NCI-H1436 (cell line): ENCODE results near the gene HCN4.
"Not testable (repeated sequence)": the region's sequence is repeated elsewhere in the genome, so short reads cannot be mapped to it uniquely, and the experiment has no call there.

ENCODE experiments used
- DNase-seq: peaks from one replicate; lab custom pipeline; 2025; lab: John Stamatoyannopoulos, UW

HCN4 gene

DNA sequence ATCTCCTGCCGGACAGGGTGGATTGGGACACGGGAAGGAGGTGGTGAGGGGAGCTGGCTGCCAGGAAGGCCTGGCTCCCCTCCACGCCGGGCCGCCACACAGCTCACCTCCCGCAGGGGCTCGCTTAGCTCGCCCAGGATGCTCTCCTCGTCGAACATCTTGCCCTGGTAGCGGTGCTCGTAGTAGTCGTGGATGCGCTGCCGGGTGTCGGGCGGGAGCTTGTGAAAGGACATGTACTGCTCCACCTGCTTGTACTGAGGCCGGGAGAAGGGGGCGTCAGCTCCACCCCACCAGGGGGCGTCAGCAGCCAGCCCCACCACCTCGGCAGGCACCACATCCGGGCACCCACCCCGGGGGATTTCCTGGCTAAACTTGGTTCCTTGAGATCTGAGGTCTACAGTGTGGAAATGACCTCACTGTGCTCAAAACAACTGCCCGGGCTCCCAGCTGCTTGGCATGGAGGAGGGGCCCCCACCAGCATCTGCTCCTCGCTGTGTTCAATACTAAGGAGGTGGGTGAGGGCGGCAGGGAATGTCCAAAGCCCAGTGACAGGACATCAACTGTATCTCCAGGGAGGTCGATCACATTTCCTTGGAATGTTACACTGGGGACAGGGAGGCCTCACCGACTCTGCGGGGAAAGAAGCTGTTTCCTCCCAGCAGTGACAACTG is 43.4 kb downstream of the HCN4 start:
- DNase-seq, result no peak

DNA sequence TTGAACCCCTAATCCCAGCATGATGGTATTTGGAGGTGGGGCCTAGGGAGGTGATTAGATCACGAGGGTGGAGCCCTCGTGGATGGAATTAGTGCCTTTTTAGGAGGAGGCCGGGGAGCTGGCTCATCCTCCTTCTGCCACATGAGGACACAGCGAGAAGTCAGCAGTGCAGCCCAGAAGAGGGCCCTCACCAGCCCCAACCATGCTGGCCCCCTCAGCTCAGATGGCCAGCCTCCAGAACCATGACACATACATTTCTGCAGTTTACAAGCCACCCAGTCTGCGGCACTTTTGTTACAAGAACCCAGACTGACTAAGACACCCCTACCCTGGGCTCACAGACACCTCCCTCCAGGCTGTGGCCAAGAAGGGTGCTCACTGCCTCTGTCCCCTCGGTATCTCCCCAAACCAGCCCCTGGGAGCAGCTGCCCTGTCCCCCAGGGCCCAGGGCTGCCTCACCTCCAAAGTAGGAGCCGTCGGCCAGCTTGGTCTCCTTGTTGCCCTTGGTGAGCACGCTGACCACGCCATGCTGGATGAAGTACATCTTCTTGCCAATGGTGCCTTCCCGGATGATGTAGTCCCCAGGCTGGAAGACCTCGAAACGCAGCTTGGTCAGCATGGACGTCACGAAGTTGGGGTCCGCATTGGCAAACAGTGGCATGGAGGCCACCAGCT is 44.1 kb downstream of the HCN4 start:
- no peak for DNase-seq

DNA sequence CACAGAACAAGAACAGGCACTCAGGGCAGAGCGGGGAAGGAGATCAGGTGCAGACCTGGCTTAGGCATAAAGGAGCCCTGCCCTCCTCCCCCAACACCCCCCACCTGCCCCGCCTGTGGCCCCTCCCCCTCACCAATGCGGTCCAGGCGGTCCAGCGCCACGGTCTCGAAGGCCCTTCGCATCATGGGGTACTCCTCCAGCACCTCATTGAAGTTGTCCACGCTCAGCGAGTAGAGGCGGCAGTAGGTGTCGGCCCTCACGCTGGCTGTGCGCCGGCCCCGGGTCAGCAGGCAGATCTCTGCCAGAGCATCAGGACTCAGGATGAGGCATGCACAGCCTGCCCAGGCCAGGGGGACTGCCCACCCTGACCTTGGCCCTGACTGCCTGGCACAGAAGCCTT is 44.8 kb downstream of the HCN4 start:
- DNase-seq, result no peak

DNA sequence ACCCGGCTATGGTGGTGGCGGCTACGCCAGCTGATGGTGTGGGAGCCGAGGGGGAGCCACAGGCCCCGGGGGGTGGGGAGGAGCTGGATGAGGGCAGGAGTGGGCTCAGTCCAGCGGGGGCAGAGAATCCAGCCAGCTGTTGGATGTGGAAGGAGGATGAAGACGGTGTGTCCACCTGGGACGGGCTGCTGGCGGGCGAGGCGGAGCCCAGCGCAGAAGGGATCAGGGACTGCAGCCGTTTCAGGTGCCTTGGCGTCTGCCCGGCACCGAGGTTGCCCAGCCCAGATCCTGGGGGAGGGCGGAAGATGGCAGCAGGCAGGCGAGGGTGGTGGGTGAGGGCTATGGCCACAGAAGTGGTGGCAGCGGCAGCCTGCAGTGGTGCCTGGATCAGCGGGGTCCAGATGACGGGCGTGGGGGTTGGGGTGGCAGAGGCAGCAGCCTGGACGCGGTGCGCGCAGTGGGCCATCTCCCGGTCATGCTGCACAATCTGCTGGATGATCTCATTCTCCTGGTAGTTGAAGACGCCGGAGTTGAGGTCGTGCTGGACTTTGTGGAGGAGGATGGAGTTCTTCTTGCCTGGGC is 45.3 kb downstream of the HCN4 start:
- no peak for DNase-seq

DNA sequence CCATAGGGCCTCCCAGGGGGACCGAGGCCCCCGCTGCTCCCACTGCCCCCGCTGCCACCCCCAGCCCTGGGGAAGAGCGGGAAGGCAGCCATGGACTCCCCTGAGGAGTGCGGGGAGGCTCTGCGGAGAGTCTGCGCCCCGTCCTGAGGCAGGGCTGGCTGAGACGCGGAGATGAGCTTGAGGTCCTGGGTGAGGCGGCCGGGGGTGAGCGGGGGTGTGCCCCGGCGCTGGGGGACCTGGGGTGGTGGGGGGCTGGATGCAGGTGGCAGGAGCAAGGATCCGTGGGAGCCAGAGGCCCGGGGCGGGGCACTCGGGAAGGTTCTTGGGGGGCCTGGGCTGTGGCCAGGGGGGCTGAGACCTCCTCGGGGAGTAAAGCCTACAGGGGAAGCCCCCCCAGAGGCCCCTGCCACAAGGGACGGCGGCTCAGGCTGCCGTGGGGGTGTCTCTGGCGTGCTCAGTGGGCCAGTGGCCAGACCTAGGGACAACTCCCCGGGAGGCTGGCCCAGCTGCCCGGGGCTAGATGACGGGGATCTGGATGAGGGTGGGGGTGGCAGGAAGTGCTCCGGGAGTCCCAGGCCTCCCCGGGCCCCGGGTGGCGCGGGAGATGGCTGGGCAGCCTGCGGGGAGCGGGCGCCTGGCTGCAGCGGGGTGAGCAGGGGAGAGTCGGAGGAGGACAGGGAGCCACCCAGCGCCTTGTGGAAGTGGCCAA is 45.9 kb downstream of the HCN4 start:
- DNase-seq, result no peak

DNA sequence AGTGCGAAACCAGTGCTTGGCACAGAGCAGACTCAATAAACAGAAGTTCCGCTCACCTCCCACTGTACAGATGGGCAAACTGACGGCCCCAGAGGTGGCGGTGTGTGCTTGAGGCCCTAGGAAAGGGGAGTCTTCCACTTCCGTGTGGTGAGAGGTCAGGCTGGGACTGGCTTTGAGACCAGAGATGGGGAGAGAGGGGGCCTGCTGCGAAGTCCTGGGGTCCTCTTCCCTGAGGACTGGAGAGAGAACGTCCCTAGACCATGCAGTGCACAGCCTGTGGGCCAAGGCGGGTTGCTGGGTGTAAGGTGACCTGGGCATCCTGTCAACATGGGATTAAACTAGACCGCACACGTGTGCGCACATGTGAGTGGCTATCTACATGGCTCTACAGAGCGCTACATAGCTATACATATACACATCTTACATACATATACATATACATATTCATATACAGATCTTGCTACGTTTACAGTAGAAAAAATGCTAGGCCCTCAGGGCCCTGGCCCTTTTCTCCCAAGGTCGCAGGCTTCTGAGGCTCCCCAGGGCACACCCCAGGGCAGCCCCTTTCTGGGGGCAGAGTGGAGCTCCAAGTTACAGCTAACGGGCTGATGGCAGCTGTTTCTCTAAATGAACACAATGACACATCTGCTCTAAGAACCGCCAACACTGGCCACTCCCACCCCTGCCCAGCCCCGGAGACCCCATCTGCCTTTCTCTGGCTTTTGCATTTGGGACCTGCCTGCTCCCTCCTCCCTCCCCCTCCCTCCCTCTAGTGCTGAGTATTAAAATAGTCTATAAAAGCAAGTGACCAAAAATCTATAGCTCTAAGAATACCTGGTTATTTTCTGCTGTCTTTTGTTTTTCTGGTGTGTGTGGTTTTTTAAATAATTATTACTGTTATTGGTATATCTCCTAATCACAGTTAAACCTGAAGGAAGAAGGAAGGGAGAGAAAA is 47.0 kb downstream of the HCN4 start:
- DNase-seq, result no peak

DNA sequence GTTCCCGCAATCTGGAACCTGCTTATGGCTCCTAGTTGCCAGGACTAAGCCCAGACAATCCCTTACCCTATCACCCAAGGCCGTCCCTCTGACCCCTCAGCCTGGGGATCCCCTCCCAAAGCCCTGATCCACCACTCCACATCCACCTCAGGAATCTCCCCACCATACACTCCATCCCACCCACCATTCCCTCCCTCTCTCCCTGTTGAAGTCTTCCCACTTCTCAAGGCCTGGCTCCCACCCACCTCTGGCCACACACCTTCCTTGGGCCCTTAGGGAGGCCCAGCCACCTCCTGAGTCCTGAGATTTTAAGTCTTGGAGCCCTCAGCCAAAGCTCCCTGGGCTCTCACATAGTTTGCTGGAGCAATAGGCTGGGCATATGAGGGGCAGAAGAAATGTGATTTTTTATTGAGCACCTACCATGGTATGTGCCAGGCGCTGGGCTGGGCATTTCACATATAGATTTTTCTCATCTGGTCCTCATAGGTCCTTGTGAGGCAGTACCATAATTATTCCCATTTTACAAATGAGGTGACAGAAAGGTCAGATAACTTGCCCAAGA is 48.1 kb downstream of the HCN4 start:
- no peak for DNase-seq

DNA sequence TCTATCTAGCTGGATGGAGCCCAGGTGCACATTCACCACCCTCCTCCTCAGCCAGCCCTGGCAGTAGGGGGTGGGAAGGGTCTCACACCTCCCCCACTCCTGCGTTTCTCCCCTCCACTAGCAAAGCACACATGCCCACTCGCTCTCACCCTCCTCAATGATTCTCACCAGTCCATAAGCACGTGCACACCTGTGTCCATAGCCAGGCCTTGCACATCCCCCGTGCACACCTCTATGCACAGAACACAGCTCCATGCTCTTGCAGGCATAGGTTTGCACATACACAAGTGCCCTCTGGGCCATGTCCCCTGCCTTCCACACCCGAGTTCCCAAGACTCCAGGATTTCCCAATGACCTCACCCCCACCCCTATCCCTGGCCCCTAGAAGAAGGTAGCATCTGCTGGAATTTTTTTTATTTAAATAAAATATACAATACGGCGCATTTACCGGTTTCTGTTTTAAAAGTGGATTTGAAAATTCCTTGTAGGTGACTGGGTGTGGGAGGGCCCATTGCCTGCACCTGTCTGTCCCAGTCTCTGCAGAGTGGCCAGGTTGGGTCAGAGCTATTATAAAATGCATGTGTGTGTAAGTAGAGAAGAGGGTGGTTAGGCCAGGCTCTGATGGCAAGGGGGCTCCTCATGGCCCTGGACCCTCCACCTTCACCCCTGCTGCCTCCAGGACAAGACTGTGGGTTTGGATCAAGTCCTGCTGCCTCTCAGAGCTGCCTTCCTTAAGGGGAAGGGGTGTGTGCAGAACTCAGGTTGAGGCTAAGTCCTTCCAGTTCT is 49.1 kb downstream of the HCN4 start:
- DNase-seq, result no peak

DNA sequence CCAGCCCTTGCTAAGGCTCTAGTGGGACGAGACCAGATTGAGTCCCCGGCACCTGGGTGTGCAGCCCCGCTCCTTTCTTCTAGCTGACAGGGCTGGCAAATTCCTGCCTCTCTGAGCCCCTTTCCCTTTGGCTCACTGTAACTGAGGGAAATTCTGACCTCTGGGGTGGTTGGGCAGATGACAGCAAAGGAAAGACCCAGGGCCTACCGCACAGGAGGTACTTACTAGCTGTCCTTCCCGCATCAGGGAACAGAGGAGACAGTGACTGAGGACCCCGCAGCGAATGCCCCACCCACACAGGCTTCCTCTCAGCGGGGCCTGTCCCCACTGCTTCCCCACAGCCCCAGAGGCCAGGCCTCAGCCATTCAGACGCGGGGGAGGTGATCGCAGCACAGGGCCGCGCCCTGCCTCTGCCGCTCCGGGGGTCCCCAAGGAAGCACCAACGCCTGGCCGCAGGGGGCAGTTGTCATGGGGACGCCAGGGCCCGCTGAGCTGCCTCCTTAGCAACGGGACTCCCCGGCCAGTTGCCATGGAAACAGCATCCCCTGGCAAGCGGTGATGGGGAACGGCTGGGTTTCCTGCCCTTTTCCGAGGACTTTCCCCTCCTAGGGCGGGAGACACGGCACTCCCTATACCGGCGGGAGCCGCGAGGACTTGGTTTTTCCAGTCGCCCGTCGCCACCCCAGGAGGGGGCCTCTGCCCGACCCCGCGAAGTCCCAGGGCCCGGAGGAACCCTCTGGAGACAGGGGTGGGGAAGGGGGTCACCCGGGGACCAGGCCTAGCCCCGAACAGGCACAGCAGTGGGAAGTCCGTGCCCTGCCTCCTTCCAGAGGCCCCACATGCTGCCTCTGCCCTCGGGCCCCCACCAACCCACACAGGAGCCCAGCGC is 50.1 kb downstream of the HCN4 start:
- DNase-seq, result no peak

DNA sequence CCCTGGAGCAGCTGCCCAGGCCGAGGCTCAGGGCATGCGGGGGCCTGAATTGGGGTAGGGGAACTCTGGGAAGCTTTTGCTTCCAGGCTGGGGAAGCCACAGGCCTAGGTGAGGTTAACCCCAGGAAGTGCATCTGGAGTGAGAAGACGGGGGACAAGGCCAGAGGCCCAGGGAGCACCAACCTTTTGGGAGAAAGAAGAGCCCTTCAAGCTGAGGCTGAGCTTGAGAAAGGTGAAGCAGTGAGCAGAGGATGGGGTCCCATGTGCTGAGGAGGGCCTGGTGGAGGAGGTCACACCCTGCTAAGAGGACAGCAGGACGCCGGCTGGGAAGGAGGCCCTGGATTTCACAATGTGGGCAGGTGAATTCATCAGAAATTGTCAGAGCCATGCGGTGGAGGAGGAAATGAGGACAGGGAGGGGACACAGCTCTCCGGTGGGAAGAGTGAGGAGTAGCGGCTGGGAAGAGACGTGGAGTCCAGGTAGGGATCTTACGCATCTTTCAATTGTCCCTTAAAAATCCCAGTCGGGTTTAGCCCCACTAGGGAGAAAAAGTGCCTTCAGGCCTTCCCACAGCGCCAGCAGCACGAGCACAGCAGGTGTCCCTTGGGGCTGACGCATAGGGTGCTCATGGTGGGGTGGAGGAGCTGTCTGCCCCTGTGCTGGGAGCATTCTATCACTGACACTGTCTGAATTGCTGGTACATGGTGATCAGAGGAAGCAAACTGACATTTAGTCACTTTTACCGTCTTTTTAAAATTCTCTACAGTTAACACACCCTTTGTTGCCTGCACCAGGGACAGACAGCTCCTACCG is 50.9 kb downstream of the HCN4 start:
- DNase-seq, result peak; percentile 28

DNA sequence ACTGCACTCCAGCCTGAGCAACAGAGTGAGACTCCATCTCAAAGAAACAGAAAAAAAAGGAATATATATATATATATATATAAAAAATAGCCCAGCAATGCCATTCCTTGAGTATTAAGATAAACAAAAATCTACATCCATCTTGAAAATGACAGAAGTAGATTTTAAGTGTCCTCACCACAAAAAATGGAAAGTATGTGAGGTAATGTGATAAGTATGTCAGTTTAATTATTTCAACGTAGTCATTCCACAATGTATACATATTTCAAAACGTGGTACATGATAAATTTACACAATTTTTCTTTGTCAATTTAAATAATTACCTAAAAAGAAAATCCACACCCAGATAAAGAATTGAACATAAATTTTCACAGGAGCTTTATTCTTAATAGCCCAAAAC is 54.9 kb downstream of the HCN4 start:
- no peak for DNase-seq

DNA sequence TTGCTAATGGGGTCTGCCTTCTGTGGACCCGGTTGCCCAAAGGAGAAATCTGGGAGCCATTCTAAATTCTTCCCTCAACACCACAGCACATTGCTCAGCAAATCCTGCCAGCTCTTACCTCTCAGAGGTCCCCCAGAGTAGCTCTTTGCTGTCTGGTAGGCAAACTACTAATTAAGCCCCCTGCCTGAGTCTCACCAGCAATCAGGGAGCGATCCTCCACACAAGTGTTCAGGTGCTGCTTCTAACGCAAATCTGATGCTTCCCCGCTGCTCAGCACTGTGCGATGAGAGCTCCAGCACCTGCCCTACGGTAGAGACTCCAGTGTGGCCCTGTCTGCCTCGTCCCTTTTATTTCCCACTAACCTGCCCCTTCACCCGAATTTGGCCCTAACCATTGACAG is 60.5 kb downstream of the HCN4 start:
- no peak for DNase-seq

DNA sequence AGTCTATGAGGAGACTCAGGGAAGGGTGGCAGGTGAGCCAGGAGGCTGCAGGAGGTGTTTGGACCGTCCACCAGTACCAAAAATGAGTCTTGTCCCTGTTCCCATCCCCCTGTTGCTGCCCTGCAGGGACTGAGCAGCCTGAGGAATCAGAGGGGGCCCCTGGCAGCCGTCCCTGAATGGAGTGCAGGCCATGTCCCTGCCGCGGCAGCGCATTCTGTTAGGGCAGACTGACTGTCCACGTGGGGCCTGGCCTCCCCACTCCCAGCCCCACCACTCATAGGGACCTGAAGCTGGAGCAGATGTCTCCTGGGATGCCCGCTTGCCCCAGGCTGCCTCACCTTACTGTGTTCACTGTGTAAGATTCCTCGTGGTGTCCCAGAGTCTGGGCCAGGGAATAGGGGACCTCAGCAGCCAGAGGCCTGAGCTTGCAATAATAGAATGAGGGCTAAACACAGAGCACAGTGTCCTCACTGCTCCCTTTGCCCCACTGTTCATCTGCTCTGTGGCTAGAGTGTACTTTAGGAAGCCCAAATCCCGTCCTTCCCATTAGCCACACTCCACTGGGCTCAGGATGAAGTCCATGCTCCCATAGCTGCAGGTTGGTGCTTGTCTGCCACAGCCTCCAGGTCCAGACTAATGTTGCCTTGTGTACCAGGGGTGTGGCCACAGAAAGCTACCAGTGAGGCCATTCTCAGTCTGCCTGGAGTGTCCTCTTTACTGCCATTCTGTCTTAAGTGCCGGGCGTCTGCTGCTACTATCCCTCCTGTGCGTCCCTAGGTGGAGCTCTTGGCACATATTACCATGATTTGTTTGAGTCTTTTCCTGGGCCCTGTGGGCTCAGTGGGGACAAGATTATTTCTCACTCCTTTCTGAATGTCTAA is 63.2 kb downstream of the HCN4 start:
- DNase-seq, result peak; percentile 69

DNA sequence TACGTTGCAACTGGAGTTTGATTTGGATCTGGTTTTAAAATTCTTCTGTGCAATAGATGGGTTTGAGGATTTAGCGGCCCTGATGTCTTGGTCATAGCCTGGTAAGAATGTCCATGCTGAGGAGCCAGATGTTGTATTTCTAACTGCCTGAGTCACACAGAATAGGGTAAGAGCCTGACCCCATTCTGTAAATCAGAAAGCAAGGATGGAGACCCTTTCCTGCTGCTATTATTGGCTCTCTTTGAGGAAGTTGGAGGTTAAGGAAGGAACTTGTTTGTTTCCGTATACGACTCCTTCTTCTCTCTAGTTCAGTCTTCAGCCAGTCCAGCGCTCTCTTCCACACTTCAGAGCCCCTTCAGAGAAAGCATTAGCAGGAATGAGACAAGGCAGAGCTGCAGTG is 65.1 kb downstream of the HCN4 start:
- no peak for DNase-seq

DNA sequence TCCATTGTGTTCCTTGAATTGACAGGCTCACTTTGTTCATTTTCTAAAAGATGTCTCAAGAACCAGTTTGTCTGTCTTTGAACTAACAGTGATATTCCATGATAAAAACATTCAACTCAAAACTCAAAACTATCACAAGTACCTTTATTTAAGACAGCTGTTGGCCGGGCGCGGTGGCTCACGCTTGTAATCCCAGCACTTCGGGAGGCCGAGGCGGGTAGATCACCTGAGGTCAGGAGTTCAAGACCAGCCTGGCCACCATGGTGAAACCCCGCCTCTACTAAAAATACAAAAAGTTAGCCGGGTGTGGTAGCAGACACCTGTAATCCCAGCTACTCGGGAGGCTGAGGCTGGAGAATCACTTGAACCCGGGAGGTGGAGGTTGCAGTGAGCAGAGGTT is 68.5 kb downstream of the HCN4 start:
- not testable (repeated sequence) for DNase-seq

DNA sequence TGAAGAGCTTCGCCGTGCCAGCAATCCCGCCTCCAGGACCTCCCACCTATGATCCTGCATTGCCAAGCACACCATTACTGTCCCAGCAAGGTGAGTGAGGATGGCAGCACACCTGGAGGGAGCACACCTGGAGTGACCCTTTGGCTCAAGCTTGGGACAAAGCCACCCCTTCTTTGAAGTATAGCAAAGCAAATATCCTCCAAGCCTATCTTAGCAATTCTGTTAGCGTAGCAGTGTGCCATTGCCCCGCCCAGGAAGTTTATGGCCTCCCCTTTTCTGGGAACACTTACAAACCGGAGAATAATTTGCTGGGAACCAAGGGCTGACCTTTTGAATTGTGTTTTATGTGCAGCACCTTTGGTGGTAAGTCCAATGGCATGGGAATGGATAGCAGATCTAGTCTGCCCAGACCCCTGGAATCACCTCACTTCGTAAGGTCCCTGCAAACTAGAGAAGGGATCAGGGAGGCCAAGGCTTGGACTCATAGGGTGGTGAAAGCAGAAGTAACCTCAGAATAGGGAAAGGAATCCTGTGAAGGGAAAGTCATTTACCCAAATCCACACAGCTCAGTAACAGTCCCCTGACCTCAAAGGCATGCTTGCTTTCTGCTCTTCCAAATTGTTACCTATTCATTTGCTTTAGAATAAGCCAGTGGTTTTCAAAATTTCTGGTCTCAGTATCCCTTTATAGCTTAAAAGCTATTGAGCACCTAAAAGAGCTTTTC is 70.1 kb downstream of the HCN4 start:
- DNase-seq, result no peak
